B cell (primary cell): ENCODE measurements around the gene MMAB. TPM values are rescaled to one million over a fixed set of nuclear protein-coding genes. Genes with fewer than 3 reads are reported as not detected.
A peak's percentile ranks its signal among the peaks of the same experiment; 100 is the strongest.

Experiments used
- ATAC-seq: fragments of 200-7000 bp; cut with Tn5 transposase; one replicate; pipeline ENCODE4 v1.10.0; 2021; ENCODE audit warnings: low read depth, mild to moderate bottlenecking, moderate number of reproducible peaks, moderate library complexity
- CTCF ChIA-PET: fragments of 350-600 bp; sonication (Branson Sonifier 250); formaldehyde crosslinking; loops from one replicate; lab custom pipeline; 2021; ENCODE audit warnings: antibody characterized with exemption, inconsistent platforms; lab: Charles Lee
- POLR2A ChIA-PET: fragments of 350-600 bp; sonication (Branson Sonifier 250); formaldehyde crosslinking; loops from one replicate; lab custom pipeline; 2021; ENCODE audit warnings: antibody characterized with exemption; lab: Charles Lee
- DNase-seq: peaks from one replicate; pipeline ENCODE4 v3.0.0; 2013
- H2AFZ ChIP-seq: 2 replicates; pipeline ENCODE4 v1.6.1; 2012; ENCODE audit warnings: mild to moderate bottlenecking, low read depth, low read length; ENCODE audit not compliant: insufficient read depth, poor library complexity, severe bottlenecking
- H3K27ac ChIP-seq, 2 donors: 1 replicate in 1 of 2; 2 replicates in 1 of 2; pipeline ENCODE4 v1.5.1; 2012 to 2013; ENCODE audit warnings: low read length in 2 of 2, mild to moderate bottlenecking in 2 of 2, moderate library complexity in 1 of 2
- H3K27me3 ChIP-seq, 4 experiments: fragments of 200-600 bp in 1 of 4; sonication (generic) in 1 of 4; replicated peaks in 1 of 4; 1 replicate in 2 of 4; 2 replicates in 2 of 4; pipeline versions ENCODE4 v1.6.1 to v1.7.0; 2013 to 2016; ENCODE audit warnings: low read length in 3 of 4, mild to moderate bottlenecking in 2 of 4, mixed read lengths in 1 of 4, moderate library complexity in 1 of 4; ENCODE audit not compliant: insufficient read depth in 4 of 4, control insufficient read depth in 3 of 4; ENCODE audit errors: control extremely low read depth in 1 of 4
- H3K36me3 ChIP-seq, 2 experiments: replicated peaks in 1 of 2; 1 replicate in 1 of 2; 2 replicates in 1 of 2; pipeline versions ENCODE4 v1.6.1 to v1.7.1; 2013; ENCODE audit warnings: low read length in 1 of 2; ENCODE audit not compliant: insufficient read depth in 2 of 2, control insufficient read depth in 1 of 2; ENCODE audit errors: control extremely low read depth in 1 of 2, extremely low read depth in 1 of 2
- H3K4me1 ChIP-seq, 2 donors: fragments of 200-600 bp in 1 of 2; sonication (generic) in 1 of 2; 1 replicate in 1 of 2; 2 replicates in 1 of 2; pipeline versions ENCODE4 v1.5.1 to v1.6.1; 2013 to 2017; ENCODE audit warnings: low read length in 2 of 2; ENCODE audit not compliant: control insufficient read depth in 2 of 2, insufficient read depth in 2 of 2
- H3K4me2 ChIP-seq: replicated peaks from 2 replicates; pipeline ENCODE3; 2012; ENCODE audit warnings: mild to moderate bottlenecking, low read depth, low read length; ENCODE audit not compliant: poor library complexity, severe bottlenecking
- H3K4me3 ChIP-seq, 5 experiments: fragments of 200-600 bp in 1 of 5; sonication (generic) in 1 of 5; 1 replicate in 3 of 5; 2 replicates in 2 of 5; pipeline versions ENCODE4 v1.5.1 to v1.7.0; 2011 to 2016; ENCODE audit warnings: low read length in 4 of 5, mild to moderate bottlenecking in 4 of 5, low read depth in 2 of 5, control low read depth in 1 of 5, moderate library complexity in 1 of 5; ENCODE audit not compliant: insufficient read depth in 1 of 5; ENCODE audit errors: control extremely low read depth in 1 of 5, extremely low read depth in 1 of 5
- H3K79me2 ChIP-seq: fragments of 200-600 bp; sonication (generic); one replicate; pipeline ENCODE4 v1.6.0; 2016; ENCODE audit warnings: low read length; ENCODE audit not compliant: control insufficient read depth, insufficient read depth
- H3K9ac ChIP-seq: fragments of 200-600 bp; sonication (generic); 2 replicates; pipeline ENCODE4 v1.6.1; 2017; ENCODE audit warnings: mild to moderate bottlenecking, low read length, moderate library complexity
- H3K9me3 ChIP-seq, 3 donors: one replicate each; pipeline versions ENCODE4 v1.6.1 to v1.7.1; 2013; ENCODE audit warnings: low read length in 2 of 3; ENCODE audit not compliant: control insufficient read depth in 2 of 3, insufficient read depth in 1 of 3; ENCODE audit errors: control extremely low read depth in 1 of 3
- H4K20me1 ChIP-seq: 2 replicates; pipeline ENCODE4 v1.6.0; 2012; ENCODE audit warnings: mild to moderate bottlenecking, low read length; ENCODE audit not compliant: insufficient read depth, control insufficient read depth, poor library complexity, severe bottlenecking
- H3K27ac Mint-ChIP-seq: one replicate; pipeline ENCODE4 v1.8.0; 2021; ENCODE audit warnings: mixed read lengths
- H3K27me3 Mint-ChIP-seq: one replicate; pipeline ENCODE4 v1.8.0; 2021; ENCODE audit warnings: mixed read lengths
- H3K4me1 Mint-ChIP-seq: one replicate; pipeline ENCODE4 v1.8.0; 2021; ENCODE audit warnings: mixed read lengths
- H3K4me3 Mint-ChIP-seq: one replicate; pipeline ENCODE4 v1.8.0; 2021; ENCODE audit warnings: mixed read lengths
- H3K9me3 Mint-ChIP-seq: one replicate; pipeline ENCODE4 v1.8.0; 2022; ENCODE audit warnings: mixed read lengths; ENCODE audit not compliant: insufficient read depth
- CTCF ChIP-seq: fragments of 200-600 bp; IDR thresholded peaks from one replicate; pipeline ENCODE4 v1.8.0; 2022; ENCODE audit warnings: antibody characterized with exemption, mild to moderate bottlenecking
- EZH2 ChIP-seq: IDR thresholded peaks from 2 replicates; pipeline ENCODE4 v1.6.1; 2012; ENCODE audit warnings: borderline replicate concordance, low read depth, mild to moderate bottlenecking, moderate library complexity, low read length; ENCODE audit not compliant: insufficient read depth, poor library complexity, severe bottlenecking
- WGBS: methylation state at CpG from one replicate; pipeline ENCODE4 v1.1.5; 2013; ENCODE audit warnings: missing lambda C conversion rate; ENCODE audit not compliant: insufficient coverage; 5-methylcytosine and 5-hydroxymethylcytosine counted together
- intact Hi-C: fragments of 100-400 bp; cut with micrococcal nuclease; formaldehyde crosslinking; loops from one replicate; pipeline ENCODE4 v1.10.0; 2022
- polyA plus RNA-seq: library from polyadenylated mRNA; depleted of rRNA; stranded (reverse); fragments of >200 nt; gene quantifications from 2 replicates; pipeline ENCODE4 v1.2.3, GENCODE V29; 2012
- total RNA-seq, 2 donors: library from RNA; stranded (reverse); fragments of 120-200 nt in 1 of 2; gene quantifications; 1 replicate in 1 of 2; 2 replicates in 1 of 2; pipeline versions ENCODE4 v1.2.3 to v1.2.4, GENCODE V29; 2013 to 2022

MMAB gene
- total and polyA plus RNA-seq, 2 donors (not counting 1 experiment from before 2014, with no cell fraction given): 15.0 to 20.5 TPM

GRCh38 chr12:109597414-109597794 is 24.1 kb upstream of the MMAB start:
- H3K9ac ChIP-seq: no peak overlapping the region
- ChIA-PET CTCF (interaction anchor here (0.6 to 3.3 kb wide), 23 partner anchors 9 to 256 kb away, joined by 3 to 58 read pairs (median 4); partner anchors contain the start of genes FAM222A, MMAB and MVK), POLR2A (no interaction called here)
- Mint-ChIP-seq H3K27ac (no peak overlapping the region), H3K27me3 (no peaks in the 10 kb centered on the region), H3K4me3 (no peak overlapping the region), H3K9me3 (no peaks in the 10 kb centered on the region), H3K4me1 (peaks cover 11% of the 10 kb centered on the region)
- no peaks in the 10 kb centered on the region for H3K79me2 ChIP-seq
- H3K9me3 ChIP-seq: no peaks in the 10 kb centered on the region
- ATAC-seq: no peak
- H3K27ac ChIP-seq: no peak overlapping the region
- WGBS: 40% methylated on average over 7 of the region's 11 CpGs
- H4K20me1 ChIP-seq: no peaks in the 10 kb centered on the region
- TF ChIP-seq CTCF (no peak), EZH2 (no peak)
- no peak overlapping the region for H3K4me3 ChIP-seq
- peaks cover 4 to 6% of the 10 kb centered on the region in 2 donors for H3K4me1 ChIP-seq
- H2AFZ ChIP-seq: peak overlapping the region; percentile 5
- H3K27me3 ChIP-seq: no peaks in the 10 kb centered on the region
- H3K36me3 ChIP-seq: peaks cover 0 to 3% of the 10 kb centered on the region in 2 experiments
- intact Hi-C loops: loop anchor here (5.0 kb wide), 1 partner anchor 250 kb away; no protein-coding TSS in a partner anchor
- no peak for DNase-seq
- peak overlapping the region; percentile 53 for H3K4me2 ChIP-seq

GRCh38 chr12:109596418-109597244 is 23.3 kb upstream of the MMAB start:
- Histone ChIP-seq H3K9me3 (no peaks in the 10 kb centered on the region), H3K27me3 (no peaks in the 10 kb centered on the region), H3K27ac (no peak overlapping the region), H3K36me3 (peaks cover 0 to 4% of the 10 kb centered on the region in 2 experiments), H2AFZ (no peak overlapping the region), H3K4me3 (no peak overlapping the region), H4K20me1 (no peaks in the 10 kb centered on the region), H3K9ac (no peak overlapping the region), H3K79me2 (no peaks in the 10 kb centered on the region), H3K4me1 (peaks cover 4 to 6% of the 10 kb centered on the region in 2 donors), H3K4me2 (no peak overlapping the region)
- Mint-ChIP-seq H3K27me3 (no peaks in the 10 kb centered on the region), H3K4me1 (peaks cover 11% of the 10 kb centered on the region), H3K27ac (no peak overlapping the region), H3K9me3 (no peaks in the 10 kb centered on the region), H3K4me3 (no peak overlapping the region)
- CTCF ChIA-PET: interaction anchor here (0.6 to 3.3 kb wide), 16 partner anchors 10 to 256 kb away, joined by 3 to 58 read pairs (median 4); partner anchors contain the start of genes MMAB and MVK
- DNase-seq (no peak), ATAC-seq (no peak)
- TF ChIP-seq CTCF (no peak), EZH2 (no peak)
- 95% methylated on average over 21 of the region's 24 CpGs for WGBS
- intact Hi-C loops: loop anchor here (5.0 kb wide), 1 partner anchor 251 kb away; no protein-coding TSS in a partner anchor
- POLR2A ChIA-PET: no interaction called here
